GM19324 (cell line): ENCODE measurements around the gene KIF26B.
"Not testable (repeated sequence)": the region's sequence is repeated elsewhere in the genome, so short reads cannot be mapped to it uniquely, and the experiment has no call there.

Experiments used
- ATAC-seq: cut with Tn5 transposase; IDR thresholded peaks from one replicate; pipeline ENCODE4 v1.9.1; 2021; ENCODE audit warnings: mild to moderate bottlenecking, moderate library complexity; ENCODE audit not compliant: unreplicated experiment, low FRiP score

Gene KIF26B

DNA sequence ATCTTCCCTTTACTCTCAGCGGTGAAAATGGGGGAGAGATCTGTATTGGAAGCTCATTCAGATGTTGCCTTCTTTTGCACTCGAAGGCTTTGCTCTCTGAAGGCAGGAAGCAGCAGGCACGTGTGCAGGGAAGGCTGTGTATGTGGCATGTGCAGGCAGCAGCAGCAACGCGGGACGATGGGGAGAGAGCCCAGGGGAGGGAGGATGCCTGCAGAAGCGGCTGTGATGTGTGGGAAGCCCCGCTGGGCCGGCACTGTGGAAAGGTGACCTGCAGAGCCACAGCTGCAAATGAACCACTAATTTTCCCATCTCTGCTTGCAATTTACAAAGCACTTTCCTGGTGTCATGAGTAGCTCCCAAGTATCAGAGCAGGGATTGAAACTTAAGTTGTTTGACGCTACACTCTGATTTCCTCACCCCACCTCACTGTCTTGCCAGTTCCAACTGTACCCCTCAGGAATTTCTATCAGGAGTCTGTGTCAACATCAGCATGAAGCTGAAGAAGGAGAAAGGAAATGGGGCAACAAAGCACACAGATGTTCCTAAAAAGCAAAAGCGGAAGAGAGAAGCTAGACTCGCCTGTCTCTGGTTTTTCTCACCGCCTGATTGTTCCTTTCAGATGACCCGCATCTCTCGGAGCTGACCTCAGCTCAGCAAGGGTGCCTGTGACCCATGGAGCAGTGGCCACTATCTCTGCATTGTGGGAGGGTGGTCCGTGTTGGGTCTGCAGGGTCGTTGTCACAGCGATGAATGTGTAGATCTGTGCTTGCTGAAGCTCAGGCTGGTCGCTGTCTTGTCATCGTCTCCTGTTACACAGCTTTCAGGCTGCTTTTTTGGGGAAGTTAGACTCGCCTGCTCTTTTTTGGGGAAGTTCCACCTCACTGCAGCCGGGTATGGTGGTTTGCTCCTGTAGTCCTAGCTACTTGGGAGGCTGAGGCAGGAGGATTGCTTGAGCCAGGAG, 156.1 kb downstream of the KIF26B start:
- ATAC-seq: no peak

DNA sequence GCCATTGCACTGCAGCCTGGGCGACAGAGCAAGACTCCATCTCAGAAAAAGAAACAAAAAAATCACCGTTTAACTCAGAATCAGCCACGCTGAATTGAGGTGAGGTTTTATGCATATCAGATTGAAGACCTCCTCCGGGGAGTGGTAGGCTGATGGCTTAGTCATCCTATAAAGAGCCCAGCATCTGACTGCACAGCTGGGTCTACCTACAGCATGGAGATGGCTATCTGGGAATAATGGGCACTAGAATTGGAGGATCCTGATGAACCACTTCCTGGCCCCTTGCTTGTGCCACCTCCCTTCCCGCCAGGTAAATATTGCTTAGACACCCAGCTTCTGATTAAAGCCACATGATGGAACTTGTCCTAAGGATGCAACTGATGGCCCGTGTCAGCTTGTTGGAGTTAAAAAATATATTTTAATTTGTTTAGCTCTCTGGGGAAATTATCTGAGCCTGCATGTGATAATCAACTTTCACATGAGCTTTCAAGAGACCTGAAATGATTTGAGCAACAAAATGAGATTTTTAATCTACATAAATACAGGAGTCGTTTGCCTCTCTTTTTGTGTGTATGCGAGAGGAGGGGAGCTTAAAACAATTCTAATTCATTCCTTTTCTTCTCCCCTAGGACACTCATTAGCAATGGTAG, 157.2 kb downstream of the KIF26B start:
- no peak for ATAC-seq

DNA sequence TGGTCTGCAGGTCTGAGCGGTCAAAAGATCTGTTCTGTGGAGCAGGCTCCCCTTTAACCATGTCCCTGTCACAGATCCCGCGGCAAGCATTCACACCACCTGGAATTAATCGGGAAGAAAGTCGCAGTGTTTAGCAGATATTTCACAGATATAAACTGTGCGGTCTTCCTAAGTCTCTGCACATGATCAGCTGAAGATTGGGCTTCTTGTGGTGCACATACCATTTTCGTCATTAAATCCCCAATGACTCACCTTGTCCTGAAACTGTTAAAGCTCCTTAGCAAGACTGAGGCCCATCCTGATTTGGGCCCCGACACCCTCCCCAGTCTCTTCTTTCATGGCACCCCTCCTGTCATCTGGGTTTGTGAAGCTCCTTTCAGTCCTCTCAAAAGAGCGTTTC, 158.8 kb downstream of the KIF26B start:
- no peak for ATAC-seq

DNA sequence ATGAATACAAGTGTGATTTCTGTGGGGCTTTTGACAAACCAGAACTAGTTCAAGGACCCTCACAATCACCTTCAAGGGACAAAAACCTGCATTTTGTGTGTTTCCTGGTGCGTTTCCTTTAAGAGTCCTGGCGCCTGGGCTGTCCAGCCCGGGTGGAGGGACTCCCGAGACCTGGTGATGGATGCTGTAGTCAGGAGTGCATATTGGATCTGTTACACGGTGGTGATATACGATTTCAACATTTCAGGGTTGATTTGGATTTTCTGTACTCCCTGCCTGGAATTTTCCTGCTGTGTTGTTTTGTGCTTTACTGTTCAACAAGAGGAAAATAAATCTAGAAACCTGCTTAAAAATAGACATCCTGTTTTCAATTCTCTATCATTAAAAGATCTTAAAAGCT, 162.0 kb downstream of the KIF26B start:
- no peak for ATAC-seq

DNA sequence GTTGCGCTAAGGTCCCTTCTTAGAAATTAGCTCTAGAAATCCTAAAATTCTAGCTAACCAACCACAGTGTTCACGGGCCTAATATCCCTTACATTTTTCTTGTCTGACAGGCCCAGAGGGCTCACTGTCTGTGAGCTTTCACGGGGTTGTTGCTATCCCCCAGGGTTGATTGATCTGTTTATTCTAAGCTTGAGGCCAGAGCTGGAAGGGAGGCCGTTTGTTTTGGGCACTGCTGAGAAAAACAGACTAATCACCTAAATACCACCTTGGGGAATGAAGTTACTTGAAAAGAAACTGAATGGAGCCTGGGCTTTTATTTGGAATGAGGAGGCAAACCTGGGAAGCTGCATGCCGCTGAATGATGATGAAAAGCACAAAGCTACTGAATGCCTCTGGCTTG, 162.4 kb downstream of the KIF26B start:
- ATAC-seq: no peak

DNA sequence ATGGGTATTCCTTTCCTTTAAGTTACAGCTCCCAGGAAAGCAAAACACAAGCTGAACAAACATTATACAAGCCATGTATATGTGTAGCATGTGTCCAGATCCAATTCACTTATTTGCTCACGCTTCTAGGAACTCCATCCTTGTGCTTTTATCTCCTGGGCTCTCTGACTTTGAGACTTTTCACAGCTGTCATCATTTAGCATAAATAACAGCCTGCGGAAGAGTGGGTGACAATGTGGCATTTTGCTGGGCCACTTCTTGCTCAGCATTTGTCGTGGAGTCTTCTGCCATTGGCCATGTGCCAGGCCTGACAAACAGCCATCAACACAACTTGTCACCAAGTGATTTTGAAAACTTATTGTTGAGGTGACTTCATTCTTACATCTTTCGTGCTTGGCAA, 164.3 kb downstream of the KIF26B start:
- ATAC-seq: no peak

DNA sequence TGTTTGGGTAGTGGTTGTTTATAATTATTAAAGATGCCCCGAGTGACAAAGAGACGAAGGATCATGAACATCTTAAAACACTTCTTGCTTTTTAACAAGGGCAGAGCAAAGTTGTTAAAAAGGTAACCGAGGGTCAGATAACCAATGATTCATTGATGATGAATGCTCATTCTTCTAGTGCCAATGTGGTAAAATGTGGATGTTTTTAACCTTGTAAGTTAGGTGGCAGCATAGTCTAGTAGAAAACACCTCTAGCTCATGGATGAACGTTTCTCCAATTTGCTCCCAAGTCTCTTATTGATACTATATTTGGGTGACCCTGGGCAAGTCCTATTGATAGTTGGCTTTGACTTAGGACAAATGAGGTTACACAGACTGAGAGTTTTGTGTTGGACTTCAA, 167.9 kb downstream of the KIF26B start:
- ATAC-seq: no peak

DNA sequence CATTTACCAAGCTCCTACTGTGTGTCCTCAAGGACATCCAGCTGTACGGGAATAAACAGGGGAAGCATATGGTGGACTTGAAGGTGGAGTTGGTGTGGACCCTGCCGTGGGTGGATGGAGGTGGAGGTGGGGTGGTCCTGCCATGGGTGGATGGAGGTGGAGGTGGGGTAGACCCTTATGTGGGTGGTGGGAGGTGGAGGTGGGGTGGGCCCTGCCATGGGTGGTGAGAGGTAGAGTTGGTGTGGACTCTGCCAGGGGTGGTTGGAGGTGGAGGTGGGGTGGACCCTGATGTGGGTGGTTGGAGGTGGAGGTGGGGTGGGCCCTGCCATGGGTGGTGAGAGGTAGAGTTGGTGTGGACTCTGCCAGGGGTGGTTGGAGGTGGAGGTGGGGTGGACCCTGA, 169.0 kb downstream of the KIF26B start:
- ATAC-seq: not testable (repeated sequence)

DNA sequence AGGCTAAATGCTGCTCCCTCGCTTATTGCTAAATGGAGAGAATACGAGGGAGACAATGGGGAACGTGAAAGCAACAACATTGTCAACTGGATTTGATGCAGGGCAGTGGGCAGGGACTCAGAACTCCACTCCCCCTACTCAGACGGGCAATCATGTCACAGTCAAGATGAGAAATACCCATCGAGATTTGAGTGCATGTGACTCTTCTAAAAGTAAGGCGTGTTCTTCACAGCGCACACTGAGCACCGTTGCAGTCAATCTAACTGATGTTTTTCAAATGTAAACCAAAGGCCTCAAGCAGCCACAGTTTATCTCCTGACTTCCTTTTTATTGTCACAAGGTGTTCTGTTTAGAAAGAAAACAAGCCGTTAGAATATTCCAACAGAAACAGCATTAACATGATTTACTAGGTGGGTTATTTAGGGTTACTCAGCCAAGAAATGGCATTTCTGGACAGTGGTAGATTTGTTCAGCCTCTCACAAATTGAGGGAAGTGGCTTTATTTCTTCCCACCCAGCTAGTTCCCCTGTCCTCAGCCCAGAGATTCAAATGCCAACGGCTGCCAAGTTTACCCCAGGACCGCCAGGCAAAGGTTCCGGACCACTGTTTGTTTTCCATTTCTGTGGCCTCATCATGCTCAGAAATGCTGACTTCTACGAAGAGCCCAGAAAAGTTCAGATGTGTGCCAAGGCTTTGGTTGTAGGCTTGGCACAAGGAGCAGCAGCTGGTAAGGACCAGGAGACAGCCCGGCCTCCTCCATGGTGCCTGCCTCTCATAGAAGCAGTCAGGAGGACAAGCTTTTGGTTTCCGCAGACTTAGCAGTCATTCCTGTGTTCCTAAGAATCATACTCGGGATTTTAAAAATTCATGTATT, 171.4 kb downstream of the KIF26B start:
- ATAC-seq: no peak

DNA sequence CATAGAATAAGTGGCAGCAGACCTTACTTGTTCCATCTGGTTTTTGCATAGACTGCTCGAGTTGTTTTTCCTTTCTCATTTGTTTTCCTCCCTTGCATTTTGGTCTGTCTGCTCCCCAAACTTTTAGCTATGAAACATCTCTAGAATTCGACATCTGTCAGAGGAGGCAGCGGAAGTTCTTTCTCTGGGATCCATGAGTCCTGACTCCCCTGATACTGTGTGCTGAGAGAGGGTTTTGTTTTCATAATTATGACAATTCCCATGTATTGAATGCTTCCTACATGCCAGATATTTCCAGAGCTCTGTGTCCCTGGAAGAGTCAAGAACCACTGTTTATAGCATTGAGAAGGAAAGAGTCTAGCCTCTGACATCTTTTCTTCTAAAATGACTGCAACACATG, 172.6 kb downstream of the KIF26B start:
- no peak for ATAC-seq

DNA sequence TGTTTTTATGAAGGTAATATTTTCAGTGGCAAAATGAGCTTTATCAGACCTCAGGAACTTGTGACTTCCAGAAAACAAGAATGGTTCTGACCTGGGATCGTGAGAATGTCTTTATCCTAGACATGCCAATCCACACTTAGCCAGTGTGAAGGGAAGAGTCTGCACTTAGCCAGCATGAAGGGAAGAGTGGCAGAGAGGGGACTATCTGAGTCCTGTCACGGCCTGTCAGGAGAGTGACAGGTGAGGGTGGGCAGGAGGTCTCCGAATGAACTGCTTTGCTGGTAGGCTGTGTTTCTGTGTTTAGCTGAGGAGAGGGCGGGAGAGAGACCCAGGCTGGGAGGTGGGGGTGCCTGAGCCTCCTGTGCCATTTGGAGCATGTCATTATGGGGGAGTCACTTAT, 173.1 kb downstream of the KIF26B start:
- ATAC-seq: no peak

DNA sequence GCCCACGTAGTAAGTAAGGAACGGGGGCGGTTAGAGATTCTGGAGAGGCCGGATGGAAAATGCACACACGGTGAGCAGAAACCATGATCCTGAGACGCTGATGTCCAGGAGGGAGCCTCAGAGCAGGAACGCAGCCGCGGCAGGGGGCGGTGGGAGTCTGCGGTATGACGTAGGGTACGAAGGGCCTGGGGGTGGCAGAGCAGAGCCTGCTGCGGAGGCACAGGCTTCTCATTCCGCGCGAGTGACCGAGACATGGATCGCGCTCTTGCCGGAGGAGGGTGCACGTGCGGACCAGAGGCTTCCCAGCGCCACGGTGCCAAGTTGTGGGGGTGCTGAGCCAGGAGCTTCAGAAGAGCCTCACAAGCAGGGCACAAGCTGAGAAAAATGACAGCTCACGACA, 176.2 kb downstream of the KIF26B start:
- ATAC-seq: no peak

DNA sequence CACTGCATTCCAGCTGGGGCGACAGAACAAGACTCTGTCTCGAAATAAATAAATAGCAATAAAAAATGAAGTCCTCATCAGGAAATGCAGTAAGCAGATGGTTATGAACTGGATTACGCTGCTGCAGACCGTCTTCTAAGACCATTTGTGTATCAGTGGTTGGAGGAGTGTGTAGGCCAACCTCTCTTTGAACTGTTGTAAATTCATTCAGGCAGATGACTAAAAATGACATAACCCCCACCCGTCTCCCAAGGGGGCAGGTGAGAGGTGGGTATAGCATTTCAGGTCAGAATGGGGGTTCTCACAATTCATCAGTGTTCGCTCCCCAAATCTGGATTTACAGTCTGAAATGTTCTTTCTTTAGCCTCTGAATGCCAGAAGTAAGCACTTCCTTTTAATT, 177.3 kb downstream of the KIF26B start:
- ATAC-seq: no peak

DNA sequence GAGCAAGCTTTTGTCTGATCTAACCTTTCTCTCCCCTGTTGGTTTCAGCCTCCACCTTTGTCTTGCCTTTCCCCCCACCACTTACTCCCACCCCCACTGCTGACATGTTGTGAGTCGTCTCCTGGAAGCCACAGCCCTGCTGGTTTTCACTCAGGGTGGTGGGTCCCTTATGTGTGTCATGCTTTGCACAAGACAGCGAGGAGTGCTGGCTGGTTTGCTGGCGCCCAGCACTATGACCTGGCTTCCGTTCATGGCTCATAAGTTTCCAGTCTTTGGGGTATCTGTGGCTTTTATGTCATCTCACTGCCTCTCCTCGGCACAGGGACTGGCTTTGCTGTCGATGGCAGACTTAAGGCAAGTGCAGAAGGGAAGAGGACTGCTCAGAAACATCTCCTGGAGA, 177.7 kb downstream of the KIF26B start:
- no peak for ATAC-seq

DNA sequence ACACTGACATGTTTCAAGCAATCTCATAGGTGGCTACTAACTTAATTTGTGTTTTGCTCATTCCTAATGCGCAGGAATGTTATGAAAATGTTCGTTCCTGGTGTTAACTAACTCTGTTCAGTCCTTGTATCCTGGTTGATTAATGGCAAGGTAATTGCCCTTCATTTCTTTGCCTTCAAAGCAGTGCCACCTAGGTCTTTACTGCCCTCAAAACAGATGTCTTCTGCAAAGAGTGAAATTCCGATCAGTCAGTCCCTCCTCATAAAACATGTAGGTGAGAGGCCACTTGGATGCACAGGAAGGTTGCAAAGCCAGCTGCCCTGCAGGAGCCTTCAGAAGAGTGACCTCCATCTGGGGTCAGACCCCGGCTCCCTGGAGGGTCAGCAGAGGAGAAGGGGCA, 179.4 kb downstream of the KIF26B start:
- ATAC-seq: no peak

DNA sequence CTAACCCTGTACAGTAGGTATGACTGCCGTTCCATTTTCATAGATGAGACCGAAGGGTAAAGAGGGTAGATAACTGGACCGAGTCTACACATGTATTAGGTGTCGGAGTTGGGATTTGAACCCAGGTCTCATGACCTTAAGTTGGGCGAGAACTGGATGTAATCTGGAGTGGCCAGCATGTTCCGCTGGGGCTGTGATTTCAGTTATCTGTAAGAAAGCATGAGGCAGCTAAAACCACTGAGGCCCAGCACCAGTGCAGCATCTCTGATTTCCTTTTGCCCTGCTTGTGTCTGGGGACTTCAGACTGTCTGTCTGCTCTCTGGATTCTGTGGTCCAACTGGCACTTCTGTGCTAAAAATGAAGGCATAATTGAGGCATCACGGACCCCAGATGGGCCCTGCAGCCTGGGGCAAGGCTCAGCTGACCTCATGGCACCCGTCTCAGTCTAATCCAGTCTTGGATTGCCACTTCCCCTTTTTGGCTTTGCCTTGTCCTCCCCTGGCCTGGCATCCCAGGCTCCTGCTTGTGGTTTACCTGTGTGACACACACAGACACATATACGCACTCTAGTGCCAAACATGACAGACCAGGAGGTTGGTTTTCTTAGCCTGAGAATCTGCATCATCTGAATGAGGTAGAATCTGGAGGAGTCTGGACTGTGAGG, 180.2 kb downstream of the KIF26B start:
- ATAC-seq: no peak

DNA sequence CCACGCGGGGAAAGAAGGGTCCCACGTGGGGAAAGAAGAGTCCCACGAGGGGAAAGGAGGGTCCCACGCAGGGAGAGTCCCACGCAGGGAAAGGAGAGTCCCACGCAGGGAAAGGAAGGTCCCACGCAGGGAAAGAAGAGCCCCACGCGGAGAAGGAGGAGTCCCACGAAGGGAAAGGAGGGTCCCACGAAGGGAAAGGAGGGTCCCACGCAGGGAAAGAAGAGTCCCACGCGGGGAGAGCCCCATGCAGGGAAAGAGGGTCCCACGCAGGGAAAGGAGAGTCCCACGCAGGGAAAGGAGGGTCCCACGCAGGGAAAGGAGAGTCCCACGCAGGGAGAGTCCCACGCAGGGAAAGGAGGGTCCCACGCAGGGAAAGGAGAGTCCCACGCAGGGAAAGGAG, 180.9 kb downstream of the KIF26B start:
- ATAC-seq: not testable (repeated sequence)

DNA sequence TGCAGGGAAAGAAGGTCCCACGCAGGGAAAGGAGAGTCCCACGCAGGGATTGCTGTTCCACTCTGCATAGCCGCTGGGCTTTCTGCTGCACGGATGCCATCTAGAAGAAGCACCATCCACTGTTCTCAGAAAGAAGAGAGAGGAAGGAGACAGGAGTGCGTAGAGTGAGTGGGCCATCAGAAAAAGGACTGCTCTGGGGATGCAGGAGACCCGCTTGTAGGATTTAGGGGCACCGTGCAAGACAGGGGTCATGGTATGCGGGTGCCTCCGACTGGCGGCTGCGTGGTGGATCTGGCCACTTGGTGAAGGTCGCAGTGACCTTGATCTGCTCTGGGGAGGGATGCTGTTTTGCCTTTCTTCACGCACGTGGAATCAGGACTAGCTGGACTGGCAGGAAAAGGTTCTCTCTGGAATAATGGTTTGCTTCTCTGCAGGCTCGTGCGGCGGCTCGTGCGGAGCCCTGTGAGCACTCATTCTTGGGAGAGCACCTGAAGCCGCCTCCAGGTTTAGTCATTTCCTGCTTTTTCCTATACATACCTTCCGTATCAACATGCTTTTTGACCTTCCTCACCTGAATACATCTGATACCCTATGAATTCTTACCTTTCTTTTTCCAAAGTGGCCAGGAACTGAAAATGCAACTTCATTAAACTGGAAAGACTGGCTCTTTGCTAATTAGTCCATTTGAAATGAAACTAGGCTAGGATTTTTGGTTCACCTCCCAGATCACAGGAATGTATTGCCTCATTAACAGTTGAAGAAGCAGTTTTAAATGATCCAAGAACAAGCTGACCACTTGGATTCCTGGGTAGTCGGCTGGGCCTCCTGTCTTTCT, 181.6 kb downstream of the KIF26B start:
- no peak for ATAC-seq

DNA sequence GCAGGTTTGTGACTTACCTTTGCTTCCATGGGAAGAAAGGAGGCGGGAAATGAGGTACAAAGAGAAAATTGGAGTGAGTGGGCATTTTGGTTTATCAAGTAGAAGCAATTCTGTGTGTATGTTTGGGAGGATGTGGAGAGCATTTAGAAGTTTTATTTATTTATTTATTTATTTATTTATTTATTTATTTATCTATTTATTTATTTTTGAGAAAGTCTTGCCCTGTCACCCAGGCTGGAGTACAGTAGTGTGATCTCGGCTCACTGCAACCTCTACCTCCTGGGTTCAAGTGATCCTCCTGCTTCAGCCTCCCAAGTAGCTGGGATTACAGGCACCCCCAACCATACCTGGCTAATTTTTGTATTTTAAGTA, 182.2 kb downstream of the KIF26B start:
- not testable (repeated sequence) for ATAC-seq
